Right lobe of liver (tissue), 4 donors: Measurements from ENCODE around the gene TNFRSF8.

Source experiments
- CTCF ChIP-seq, 4 donors: fragments of 200-600 bp in 3 of 4; fragments of 450-650 bp in 1 of 4; IDR thresholded peaks; one replicate each; pipeline versions ENCODE4 v1.5.1 to v1.8.0; 2016 to 2022; ENCODE audit warnings: antibody characterized with exemption in 4 of 4, mild to moderate bottlenecking in 2 of 4
- POLR2A ChIP-seq: fragments of 450-650 bp; IDR thresholded peaks from one replicate; pipeline ENCODE4 v1.6.1; 2017; ENCODE audit warnings: antibody characterized with exemption, mild to moderate bottlenecking
- donor health status: DM: no; HTN: no; CAD: no.
- donor health status: DM: no; HTN: no; CAD: no.
- donor health status: DM: no; HTN: yes; CAD: no.

GRCh38 chr1:12071892-12072291 is 8.8 kb downstream of the TNFRSF8 start:
- TF ChIP-seq CTCF (IDR thresholded peaks at IDR 0.05) (no peak), POLR2A (no peak)
